Prostate gland (tissue), 2 donors: ENCODE data around the gene SCEL.

ENCODE experiments used
- CTCF ChIP-seq, 4 experiments: fragments of 200-600 bp in 2 of 4; fragments of 450-650 bp in 2 of 4; sonication (generic) in 2 of 4; IDR thresholded peaks; 1 replicate in 3 of 4; 2 replicates in 1 of 4; pipeline ENCODE4 v1.5.1; 2016 to 2019; ENCODE audit warnings: antibody characterized with exemption in 4 of 4, mild to moderate bottlenecking in 2 of 4, moderate library complexity in 2 of 4
- POLR2A ChIP-seq: fragments of 450-650 bp; IDR thresholded peaks from one replicate; pipeline ENCODE4 v1.6.1; 2016; ENCODE audit warnings: antibody characterized with exemption, mild to moderate bottlenecking

DNA sequence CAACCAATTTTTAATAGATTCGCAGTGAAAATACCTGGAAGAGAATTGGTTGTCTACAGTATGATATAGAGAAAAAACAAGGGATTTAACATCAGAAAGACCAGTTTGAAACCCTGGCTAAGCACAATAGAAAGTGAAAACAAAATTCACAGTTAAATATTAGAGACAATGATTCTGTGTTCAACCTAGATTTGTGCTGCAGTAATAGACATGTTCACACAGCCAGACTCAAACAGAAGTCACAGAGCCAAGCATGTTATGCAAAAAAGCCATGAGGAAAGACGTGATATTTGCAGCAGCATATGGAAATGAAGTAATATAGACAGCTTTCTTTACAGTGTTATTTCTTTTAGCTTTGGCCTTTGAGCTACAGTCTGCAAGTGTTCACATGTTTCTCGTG is 48.1 kb downstream of the SCEL start:
- TF ChIP-seq CTCF (IDR thresholded peaks at IDR 0.05) (no peak), POLR2A (no peak)
